T1000 (cell line): Measurements from ENCODE around the gene ZIC1.

ENCODE experiments used
- DNase-seq: peaks from one replicate; lab custom pipeline; 2025; ENCODE audit warnings: mixed read lengths; lab: John Stamatoyannopoulos, UW

ZIC1 gene

GRCh38 chr3:147380387-147380951 lies 28.7 kb upstream of the ZIC1 start:
- no peak for DNase-seq

- no peak for DNase-seq
Measured at GRCh38 chr3:147380977-147381376, 28.2 kb upstream of the ZIC1 start.

- DNase-seq, result no peak
Measured at GRCh38 chr3:147381596-147381995, 27.6 kb upstream of the ZIC1 start.

GRCh38 chr3:147383617-147384016 lies 25.5 kb upstream of the ZIC1 start:
- DNase-seq, result no peak

GRCh38 chr3:147384210-147385058 lies 24.7 kb upstream of the ZIC1 start:
- DNase-seq, result no peak

GRCh38 chr3:147385059-147386012 lies 23.8 kb upstream of the ZIC1 start:
- DNase-seq, result no peak

GRCh38 chr3:147387291-147387884 lies 21.8 kb upstream of the ZIC1 start:
- DNase-seq, result no peak

- DNase-seq, result no peak
Measured at GRCh38 chr3:147387885-147388699, 21.1 kb upstream of the ZIC1 start.

- DNase-seq, result no peak
Measured at GRCh38 chr3:147388700-147389580, 20.2 kb upstream of the ZIC1 start.

- DNase-seq, result no peak
Measured at GRCh38 chr3:147389717-147390116, 19.4 kb upstream of the ZIC1 start.

- DNase-seq, result no peak
Measured at GRCh38 chr3:147390589-147391569, 18.3 kb upstream of the ZIC1 start.

- no peak for DNase-seq
Measured at GRCh38 chr3:147391781-147392624, 17.2 kb upstream of the ZIC1 start.

GRCh38 chr3:147392625-147392946 lies 16.6 kb upstream of the ZIC1 start:
- no peak for DNase-seq

GRCh38 chr3:147393261-147393942 lies 15.8 kb upstream of the ZIC1 start:
- no peak for DNase-seq

- no peak for DNase-seq
Measured at GRCh38 chr3:147393943-147394883, 15.0 kb upstream of the ZIC1 start.

- no peak for DNase-seq
Measured at GRCh38 chr3:147394884-147395225, 14.3 kb upstream of the ZIC1 start.
